CD4-positive, alpha-beta T cell (primary cell): ENCODE measurements around the gene SGMS2. TPM values are rescaled to one million over a fixed set of nuclear protein-coding genes. Genes with fewer than 3 reads are reported as not detected.

Experiments
- ATAC-seq: fragments of 200-7000 bp; cut with Tn5 transposase; one replicate; pipeline ENCODE4 v1.10.0; 2022; ENCODE audit warnings: mild to moderate bottlenecking; ENCODE audit not compliant: poor library complexity
- CTCF ChIA-PET: fragments of 350-600 bp; sonication (Branson Sonifier 250); formaldehyde crosslinking; loops from one replicate; lab custom pipeline; 2021; ENCODE audit warnings: antibody characterized with exemption, inconsistent platforms; lab: Charles Lee
- POLR2A ChIA-PET: fragments of 350-600 bp; sonication (Branson Sonifier 250); formaldehyde crosslinking; loops from one replicate; lab custom pipeline; 2021; ENCODE audit warnings: antibody characterized with exemption, inconsistent platforms; lab: Charles Lee
- DNase-seq, 14 experiments: peaks; one replicate each; pipeline ENCODE4 v3.0.0-alpha.2; 2013 to 2020; ENCODE audit warnings: mixed read lengths in 2 of 14
- H3K27ac ChIP-seq, 2 donors: one replicate each; pipeline versions ENCODE4 v1.5.1 to v1.7.0; 2013; ENCODE audit warnings: low read length in 2 of 2, low read depth in 1 of 2, mild to moderate bottlenecking in 1 of 2
- H3K27me3 ChIP-seq, 2 experiments: 1 replicate in 1 of 2; 2 replicates in 1 of 2; pipeline versions ENCODE4 v1.6.1 to v1.7.0; 2013; ENCODE audit warnings: low read length in 2 of 2, control low read depth in 1 of 2, mild to moderate bottlenecking in 1 of 2, moderate library complexity in 1 of 2; ENCODE audit not compliant: insufficient read depth in 2 of 2, control insufficient read depth in 1 of 2
- H3K36me3 ChIP-seq: one replicate; pipeline ENCODE4 v1.6.1; 2013; ENCODE audit warnings: low read length, control low read depth; ENCODE audit not compliant: insufficient read depth
- H3K4me1 ChIP-seq: one replicate; pipeline ENCODE4 v1.6.1; 2013; ENCODE audit warnings: low read length, control low read depth; ENCODE audit not compliant: insufficient read depth
- H3K4me3 ChIP-seq: one replicate; pipeline ENCODE4 v1.5.1; 2013; ENCODE audit warnings: mild to moderate bottlenecking, low read length, moderate library complexity
- H3K9me3 ChIP-seq, 2 experiments: 1 replicate in 1 of 2; 2 replicates in 1 of 2; pipeline versions ENCODE4 v1.6.1 to v1.7.0; 2013; ENCODE audit warnings: low read length in 2 of 2, mild to moderate bottlenecking in 2 of 2, control low read depth in 1 of 2, moderate library complexity in 1 of 2; ENCODE audit not compliant: control insufficient read depth in 1 of 2, insufficient read depth in 1 of 2
- H3K27ac Mint-ChIP-seq: one replicate; pipeline ENCODE4 v1.8.0; 2020; ENCODE audit warnings: mixed read lengths
- H3K27me3 Mint-ChIP-seq: one replicate; pipeline ENCODE4 v1.8.0; 2021; ENCODE audit warnings: mixed read lengths
- H3K36me3 Mint-ChIP-seq: one replicate; pipeline ENCODE4 v1.8.0; 2021; ENCODE audit warnings: low read depth, mixed read lengths
- H3K4me1 Mint-ChIP-seq: one replicate; pipeline ENCODE4 v1.8.0; 2021; ENCODE audit warnings: low read depth, mixed read lengths
- H3K4me3 Mint-ChIP-seq: one replicate; pipeline ENCODE4 v1.8.0; 2020; ENCODE audit warnings: mild to moderate bottlenecking, mixed read lengths
- H3K9me3 Mint-ChIP-seq: one replicate; pipeline ENCODE4 v1.8.0; 2020; ENCODE audit warnings: mixed read lengths
- intact Hi-C, 2 experiments: fragments of 100-400 bp; cut with DNase I in 1 of 2; cut with micrococcal nuclease in 1 of 2; formaldehyde crosslinking; loops; one replicate each; pipeline versions ENCODE4 v1.15.1 to v1.9.0; 2023 to 2025; cut with DNase I, micrococcal nuclease
- total RNA-seq, 174 experiments: library from RNA in 2 of 174; stranded (reverse) in 2 of 174; gene quantifications; one replicate each; pipeline ENCODE4 v1.2.3 and lab custom pipeline; 2021 to 2026
- TF ChIP-seq, protein P1 (sequence below): fragments of 200-600 bp; IDR thresholded peaks from one replicate; pipeline ENCODE4 v1.8.0; 2022; ENCODE audit warnings: antibody characterized with exemption, mild to moderate bottlenecking

SGMS2 gene
- total RNA-seq, 2 experiments from 2014 or later: 0.08 TPM; not detected in 1

DNA sequence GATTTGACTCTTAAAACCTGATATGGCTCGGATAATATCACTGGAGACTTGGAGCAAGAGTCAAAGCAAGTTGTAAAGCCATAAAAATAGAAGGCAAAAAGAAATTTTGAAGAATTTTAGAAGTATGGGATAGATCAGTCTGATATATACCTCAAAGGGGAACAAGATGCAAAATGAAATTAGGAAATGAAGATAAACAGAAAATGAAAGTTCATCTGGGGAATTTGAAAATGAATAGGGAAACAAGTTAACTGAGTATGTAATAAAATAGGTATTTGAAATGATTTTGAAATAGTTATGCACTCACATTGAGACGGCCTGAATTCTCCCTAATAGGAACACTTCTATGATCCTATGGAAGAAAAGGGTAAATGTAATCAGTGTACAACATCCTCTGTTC lies 112.3 kb downstream of the SGMS2 start:
- POLR2A ChIA-PET: interaction anchor here (1.2 kb wide), 1 partner anchor 53 kb away, joined by 4 read pairs; the partner anchor contains the start of gene HADH

DNA sequence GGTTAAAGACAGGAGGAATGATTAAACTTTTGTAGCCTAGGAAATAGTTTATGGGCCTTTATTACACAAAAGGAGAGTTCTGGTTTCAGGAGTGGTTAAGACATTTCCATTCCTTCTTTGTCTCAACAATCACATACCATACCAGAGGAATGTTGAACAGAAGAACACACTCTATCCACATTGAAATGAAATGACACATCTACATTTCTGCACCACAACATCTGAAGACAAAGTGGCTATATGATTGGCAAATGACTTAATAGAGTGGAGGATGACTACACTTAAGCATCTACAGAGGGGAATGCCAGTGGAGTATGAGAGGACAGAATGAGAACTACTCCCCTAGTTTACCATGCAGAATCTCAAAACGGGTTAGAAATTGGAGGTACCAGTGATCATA lies 114.6 kb downstream of the SGMS2 start:
- H3K27ac Mint-ChIP-seq: no peak overlapping the region
- intact Hi-C loops: loop anchor here in 1 of 2 experiments (10.0 kb wide), 1 partner anchor 1625 kb away; the partner anchor contains the start of genes AIMP1 and TBCK
- Histone ChIP-seq H3K27me3 (no peaks in the 10 kb centered on the region), H3K27ac (no peak overlapping the region), H3K4me3 (no peak overlapping the region), H3K36me3 (no peaks in the 10 kb centered on the region), H3K4me1 (no peaks in the 10 kb centered on the region), H3K9me3 (no peaks in the 10 kb centered on the region)
- peaks cover 28% of the 10 kb centered on the region for H3K36me3 Mint-ChIP-seq
- DNase-seq (no peak), ATAC-seq (no peak)
- CTCF ChIA-PET: no interaction called here
- no peaks in the 10 kb centered on the region for H3K9me3 Mint-ChIP-seq
- H3K4me3 Mint-ChIP-seq: no peak overlapping the region
- TF ChIP-seq, protein P1, sequence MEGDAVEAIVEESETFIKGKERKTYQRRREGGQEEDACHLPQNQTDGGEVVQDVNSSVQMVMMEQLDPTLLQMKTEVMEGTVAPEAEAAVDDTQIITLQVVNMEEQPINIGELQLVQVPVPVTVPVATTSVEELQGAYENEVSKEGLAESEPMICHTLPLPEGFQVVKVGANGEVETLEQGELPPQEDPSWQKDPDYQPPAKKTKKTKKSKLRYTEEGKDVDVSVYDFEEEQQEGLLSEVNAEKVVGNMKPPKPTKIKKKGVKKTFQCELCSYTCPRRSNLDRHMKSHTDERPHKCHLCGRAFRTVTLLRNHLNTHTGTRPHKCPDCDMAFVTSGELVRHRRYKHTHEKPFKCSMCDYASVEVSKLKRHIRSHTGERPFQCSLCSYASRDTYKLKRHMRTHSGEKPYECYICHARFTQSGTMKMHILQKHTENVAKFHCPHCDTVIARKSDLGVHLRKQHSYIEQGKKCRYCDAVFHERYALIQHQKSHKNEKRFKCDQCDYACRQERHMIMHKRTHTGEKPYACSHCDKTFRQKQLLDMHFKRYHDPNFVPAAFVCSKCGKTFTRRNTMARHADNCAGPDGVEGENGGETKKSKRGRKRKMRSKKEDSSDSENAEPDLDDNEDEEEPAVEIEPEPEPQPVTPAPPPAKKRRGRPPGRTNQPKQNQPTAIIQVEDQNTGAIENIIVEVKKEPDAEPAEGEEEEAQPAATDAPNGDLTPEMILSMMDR: no peak
- POLR2A ChIA-PET: no interaction called here
- H3K4me1 Mint-ChIP-seq: peaks cover 22% of the 10 kb centered on the region
- no peaks in the 10 kb centered on the region for H3K27me3 Mint-ChIP-seq

More for the DNA sequence above, 112.3 kb downstream of the SGMS2 start:
- intact Hi-C loops: loop anchor here in 1 of 2 experiments (10.0 kb wide), 1 partner anchor 1622 kb away; the partner anchor contains the start of genes AIMP1 and TBCK
- H3K27ac Mint-ChIP-seq: no peak overlapping the region
- no peaks in the 10 kb centered on the region for H3K27me3 ChIP-seq
- no peak overlapping the region for H3K4me3 ChIP-seq
- H3K27me3 Mint-ChIP-seq: no peaks in the 10 kb centered on the region
- TF ChIP-seq, protein P1: no peak
- no peak for ATAC-seq
- H3K9me3 Mint-ChIP-seq: no peaks in the 10 kb centered on the region
- H3K36me3 Mint-ChIP-seq: peaks cover 18% of the 10 kb centered on the region
- CTCF ChIA-PET: no interaction called here
- no peak overlapping the region for H3K4me3 Mint-ChIP-seq
- H3K4me1 ChIP-seq: peaks cover 8% of the 10 kb centered on the region
- H3K9me3 ChIP-seq: no peaks in the 10 kb centered on the region
- DNase-seq: no peak
- no peak overlapping the region for H3K27ac ChIP-seq
- peaks cover 45% of the 10 kb centered on the region for H3K4me1 Mint-ChIP-seq
- no peaks in the 10 kb centered on the region for H3K36me3 ChIP-seq

DNA sequence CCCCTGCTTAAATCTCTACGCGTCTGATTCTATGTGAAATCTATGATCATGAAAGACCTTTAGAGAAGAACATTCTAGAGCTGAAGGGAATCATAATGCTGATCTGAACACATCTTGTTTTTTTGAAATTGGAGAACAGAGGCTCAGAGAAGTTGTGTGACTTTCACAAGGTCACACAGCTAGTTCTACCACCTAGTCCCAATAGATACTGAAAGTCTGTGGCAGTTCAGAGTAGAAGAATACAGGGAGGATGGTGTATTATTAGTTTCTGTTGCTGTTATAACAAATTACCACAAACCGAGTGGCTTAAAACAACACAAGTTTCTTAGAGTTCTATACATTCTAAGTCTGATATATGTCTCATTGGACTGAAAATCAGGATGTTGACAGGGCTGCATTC lies 121.1 kb downstream of the SGMS2 start:
- H3K27ac ChIP-seq: no peak overlapping the region
- ChIA-PET CTCF (no interaction called here), POLR2A (no interaction called here)
- H3K27me3 ChIP-seq: no peaks in the 10 kb centered on the region
- DNase-seq (no peak), ATAC-seq (no peak)
- TF ChIP-seq, protein P1: no peak
- no peaks in the 10 kb centered on the region for H3K9me3 Mint-ChIP-seq
- H3K36me3 ChIP-seq: peaks cover 14% of the 10 kb centered on the region
- H3K4me3 Mint-ChIP-seq: no peak overlapping the region
- intact Hi-C loops: no loop called here
- no peak overlapping the region for H3K4me3 ChIP-seq
- H3K36me3 Mint-ChIP-seq: peaks cover 63% of the 10 kb centered on the region
- no peak overlapping the region for H3K27ac Mint-ChIP-seq
- H3K4me1 ChIP-seq: no peaks in the 10 kb centered on the region
- no peaks in the 10 kb centered on the region for H3K27me3 Mint-ChIP-seq
- H3K4me1 Mint-ChIP-seq: no peaks in the 10 kb centered on the region
- H3K9me3 ChIP-seq: no peaks in the 10 kb centered on the region
